ENCODE results near the gene RNF212. TPM values are rescaled to one million over a fixed set of nuclear protein-coding genes. Genes with fewer than 3 reads are reported as not detected.
"Not testable (repeated sequence)": the region's sequence is repeated elsewhere in the genome, so short reads cannot be mapped to it uniquely, and the experiment has no call there.

The RNF212 gene
- total RNA-seq, 2 donors from 2014 or later, result 7.1 to 15.3 TPM

- Histone ChIP-seq H3K27ac (no peak overlapping the region), H3K9me3 (no peaks in the 10 kb centered on the region), H3K4me3 (no peak overlapping the region), H3K36me3 (no peaks in the 10 kb centered on the region), H3K4me1 (replicated peaks) (no peaks in the 10 kb centered on the region), H3K27me3 (replicated peaks; ENCODE audit: insufficient read depth) (no peaks in the 10 kb centered on the region)
- TF ChIP-seq CTCF (IDR thresholded peaks at IDR 0.05), result no peak
- TF ChIP-seq POLR2A (IDR thresholded peaks at IDR 0.05), result no peak
- no peak for TF ChIP-seq POLR2AphosphoS5 (IDR thresholded peaks at IDR 0.05)
- 36% methylated on average over 4 of the region's 4 CpGs for WGBS
- intact Hi-C loops (cut with DNase I), result no loop called here
- no peak for DNase-seq (ENCODE audit: low spot score)
These were observed 22.7 kb upstream of the RNF212 start for GRCh38 chr4:1136048-1136447.

- Histone ChIP-seq H3K4me1 (replicated peaks) (no peaks in the 10 kb centered on the region), H3K27me3 (replicated peaks; ENCODE audit: insufficient read depth) (no peaks in the 10 kb centered on the region), H3K36me3 (no peaks in the 10 kb centered on the region), H3K4me3 (no peak overlapping the region), H3K27ac (no peak overlapping the region), H3K9me3 (no peaks in the 10 kb centered on the region)
- intact Hi-C loops (cut with DNase I), result no loop called here
- TF ChIP-seq CTCF (IDR thresholded peaks at IDR 0.05), result no peak
- no peak for TF ChIP-seq POLR2AphosphoS5 (IDR thresholded peaks at IDR 0.05)
- TF ChIP-seq POLR2A (IDR thresholded peaks at IDR 0.05), result no peak
- 69% methylated on average over 8 of the region's 8 CpGs for WGBS
- no peak for DNase-seq (ENCODE audit: low spot score)
These were observed 19.7 kb upstream of the RNF212 start for GRCh38 chr4:1133033-1133432.

- WGBS, result 15% methylated on average over 13 of the region's 13 CpGs
- no peak overlapping the region for H3K27ac ChIP-seq
- DNase-seq (ENCODE audit: low spot score), result peak; percentile 51
- intact Hi-C loops (cut with DNase I), result loop anchor here (2.0 kb wide), 1 partner anchor 222 kb away; no protein-coding TSS in a partner anchor
- no peaks in the 10 kb centered on the region for H3K27me3 ChIP-seq (replicated peaks; ENCODE audit: insufficient read depth)
- H3K36me3 ChIP-seq, result no peaks in the 10 kb centered on the region
- TF ChIP-seq POLR2AphosphoS5 (IDR thresholded peaks at IDR 0.05), result peak; percentile 81
- no peak for TF ChIP-seq POLR2A (IDR thresholded peaks at IDR 0.05)
- TF ChIP-seq CTCF (IDR thresholded peaks at IDR 0.05), result peak; percentile 92 to 98 (median 97)
- H3K4me3 ChIP-seq, result no peak overlapping the region
- H3K4me1 ChIP-seq (replicated peaks), result no peaks in the 10 kb centered on the region
- H3K9me3 ChIP-seq, result no peaks in the 10 kb centered on the region
These were observed 17.2 kb upstream of the RNF212 start for GRCh38 chr4:1130316-1131186.

- Histone ChIP-seq H3K27ac (no peak overlapping the region), H3K4me3 (no peak overlapping the region), H3K9me3 (no peaks in the 10 kb centered on the region), H3K4me1 (replicated peaks) (no peaks in the 10 kb centered on the region), H3K36me3 (no peaks in the 10 kb centered on the region), H3K27me3 (replicated peaks; ENCODE audit: insufficient read depth) (no peaks in the 10 kb centered on the region)
- DNase-seq (ENCODE audit: low spot score), result no peak
- no peak for TF ChIP-seq POLR2A (IDR thresholded peaks at IDR 0.05)
- no peak for TF ChIP-seq POLR2AphosphoS5 (IDR thresholded peaks at IDR 0.05)
- TF ChIP-seq CTCF (IDR thresholded peaks at IDR 0.05), result no peak
- intact Hi-C loops (cut with DNase I), result no loop called here
- WGBS, result 75% methylated on average over 1 of the region's 1 CpG
These were observed 13.1 kb upstream of the RNF212 start for GRCh38 chr4:1126506-1126905.

- H3K36me3 ChIP-seq; intact Hi-C loops (cut with DNase I); H3K27me3 ChIP-seq (replicated peaks; ENCODE audit: insufficient read depth); H3K27ac ChIP-seq; DNase-seq (ENCODE audit: low spot score); H3K4me1 ChIP-seq (replicated peaks); H3K9me3 ChIP-seq; H3K4me3 ChIP-seq: not testable (repeated sequence)
- 95% methylated on average over 4 of the region's 4 CpGs for WGBS
These were observed 12.1 kb upstream of the RNF212 start for GRCh38 chr4:1125466-1125865.
